ENCODE results near the gene APLN.

APLN gene

DNA sequence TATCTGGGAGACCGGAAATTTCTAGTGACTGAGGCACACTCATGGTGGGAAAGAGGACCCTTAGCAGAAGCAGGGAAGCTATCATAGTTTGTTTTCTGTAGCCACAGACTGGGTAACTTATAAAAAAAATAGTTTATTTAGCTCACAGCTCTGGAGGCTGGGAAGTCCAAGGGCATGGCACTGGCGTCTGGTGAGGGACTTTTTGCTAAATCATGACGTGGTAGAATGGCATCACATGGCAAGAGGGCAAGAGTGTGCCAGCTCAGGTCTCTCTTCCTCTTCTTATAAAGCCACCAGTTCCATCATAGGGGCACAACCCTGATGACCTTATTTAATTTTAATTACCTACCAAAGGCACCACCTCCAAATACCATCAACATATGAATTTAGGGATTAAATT is 13.3 kb downstream of the APLN start:
- no peak for DNase-seq (ENCODE audit: low read depth in 2 of 2)

DNA sequence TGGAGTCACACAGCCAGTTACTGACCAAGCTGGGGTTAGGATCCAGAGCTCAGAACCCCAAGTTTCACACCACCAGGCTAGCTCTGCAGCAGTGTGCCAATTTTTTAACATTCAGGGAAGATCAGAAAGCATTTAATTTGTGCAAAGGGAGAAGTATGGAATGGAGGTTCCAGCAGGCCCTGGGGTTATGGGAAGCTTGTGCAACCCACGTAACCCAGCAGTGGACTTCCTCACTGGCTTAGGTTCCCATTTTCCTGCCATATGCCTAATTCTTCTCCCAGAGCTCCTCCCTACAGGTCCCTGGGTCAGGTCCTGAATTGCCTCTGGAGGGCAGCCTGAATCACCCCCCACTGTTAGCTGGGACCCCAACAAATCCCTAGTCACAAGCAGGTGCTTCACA is 14.0 kb downstream of the APLN start:
- DNase-seq (ENCODE audit: low read depth in 2 of 2): no peak

DNA sequence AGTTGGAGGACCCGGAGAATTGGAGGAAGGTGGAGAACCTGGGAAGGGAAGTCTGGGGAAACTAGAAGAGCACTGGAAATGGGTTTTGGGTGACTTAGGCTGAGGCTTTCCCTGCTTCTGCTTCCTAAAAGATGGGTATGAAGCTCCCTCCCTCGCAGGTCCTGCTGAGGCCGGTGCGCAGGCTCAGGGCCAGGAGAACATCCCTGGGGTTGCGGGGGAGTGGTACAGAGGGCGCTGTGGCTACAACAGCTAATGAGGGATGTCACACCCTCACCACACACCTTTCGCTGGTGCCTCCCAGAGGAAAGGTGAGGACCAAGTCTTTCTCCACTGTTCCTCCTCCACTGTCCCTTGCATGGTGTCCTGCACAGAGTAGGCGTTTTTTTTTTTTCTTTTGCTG is 15.8 kb downstream of the APLN start:
- DNase-seq (ENCODE audit: low read depth in 2 of 2): no peak

DNA sequence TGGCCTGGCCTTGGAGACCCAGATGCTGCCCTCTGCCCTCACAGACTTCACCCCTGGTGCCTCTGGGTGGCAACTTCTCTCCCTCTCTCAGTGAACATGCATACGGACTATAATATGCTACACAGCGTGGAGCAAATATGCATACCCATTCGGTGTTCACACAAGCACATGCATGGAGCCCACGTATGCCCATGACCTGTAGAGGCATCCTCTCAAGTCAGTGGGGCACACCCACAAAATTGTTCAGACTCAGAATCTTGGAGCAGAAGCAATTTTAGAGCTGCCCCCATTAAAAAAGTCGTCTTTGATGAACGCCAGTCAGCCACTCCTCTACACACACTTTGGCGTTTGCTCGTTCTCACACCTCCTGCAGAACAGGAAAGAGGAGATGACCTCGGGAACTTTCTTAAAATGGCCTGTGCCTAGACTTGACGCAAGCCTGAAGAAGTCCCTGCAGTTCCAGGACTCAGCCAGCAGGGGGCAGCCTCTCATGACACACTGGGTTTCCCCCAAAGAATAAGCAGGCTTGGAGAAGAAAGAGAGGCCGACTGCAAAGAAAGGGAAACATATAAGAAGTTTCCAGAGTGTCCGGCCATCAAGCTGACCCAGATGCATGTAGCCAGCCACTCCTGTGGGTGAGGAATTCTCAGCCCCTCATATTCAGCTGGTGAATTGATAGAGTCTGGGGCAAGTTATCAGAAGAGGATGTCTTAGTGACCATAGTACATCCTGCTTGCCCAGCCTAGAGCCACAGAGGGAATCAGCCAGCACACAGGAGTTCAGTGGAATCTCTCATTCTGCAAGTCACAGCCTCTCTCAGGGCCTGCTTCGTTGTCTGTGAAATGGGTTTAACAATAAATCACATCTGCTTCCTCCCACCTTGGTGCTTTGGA is 17.3 kb downstream of the APLN start:
- peak; percentile 61 to 75 for DNase-seq (ENCODE audit: low read depth in 2 of 2)

DNA sequence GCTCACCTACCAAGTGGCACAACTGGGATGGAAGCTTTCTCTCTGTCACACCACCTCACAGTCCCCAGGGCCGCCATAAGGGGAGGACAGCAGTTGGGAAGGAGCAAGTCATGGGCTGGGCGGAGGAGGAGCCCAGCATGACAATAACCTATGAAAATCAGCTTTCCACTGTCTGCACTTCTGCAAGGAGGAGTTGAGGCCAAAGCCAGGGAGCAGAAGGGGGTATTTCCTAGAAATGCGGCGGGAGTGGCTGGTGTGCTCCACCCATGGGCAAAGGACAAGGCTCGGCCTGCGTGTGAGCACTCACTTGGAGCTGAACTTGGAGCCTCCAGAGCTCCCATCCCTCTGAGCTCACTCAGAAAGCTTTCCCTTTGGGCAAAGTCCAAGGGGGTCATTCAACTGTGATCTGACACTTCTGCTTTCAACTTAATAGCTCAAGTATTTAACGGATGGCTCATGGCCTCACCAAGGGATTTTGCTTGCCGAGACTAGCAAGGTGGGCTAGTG is 18.5 kb downstream of the APLN start:
- no peak for DNase-seq (ENCODE audit: low read depth in 2 of 2)

DNA sequence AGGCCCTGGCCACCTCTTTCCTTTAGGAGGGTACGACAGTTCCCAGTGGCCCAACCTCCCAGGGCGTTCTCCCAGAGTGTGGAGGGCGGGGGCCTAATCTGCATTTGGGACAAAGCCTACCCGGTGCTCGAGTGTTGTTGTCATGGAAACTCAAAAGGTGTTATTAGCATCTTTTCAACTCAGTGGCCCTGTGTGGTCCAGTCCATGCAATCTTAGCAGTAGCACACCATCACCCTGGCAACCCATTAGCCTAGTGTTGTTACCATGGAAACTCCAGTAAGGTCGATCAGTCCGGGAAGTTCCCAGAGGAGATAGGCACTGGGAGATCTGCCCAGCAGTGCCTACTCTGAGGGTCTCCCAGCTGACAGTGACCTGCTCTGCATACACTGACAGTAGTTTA is 20.2 kb downstream of the APLN start:
- DNase-seq (ENCODE audit: low read depth in 2 of 2): no peak

DNA sequence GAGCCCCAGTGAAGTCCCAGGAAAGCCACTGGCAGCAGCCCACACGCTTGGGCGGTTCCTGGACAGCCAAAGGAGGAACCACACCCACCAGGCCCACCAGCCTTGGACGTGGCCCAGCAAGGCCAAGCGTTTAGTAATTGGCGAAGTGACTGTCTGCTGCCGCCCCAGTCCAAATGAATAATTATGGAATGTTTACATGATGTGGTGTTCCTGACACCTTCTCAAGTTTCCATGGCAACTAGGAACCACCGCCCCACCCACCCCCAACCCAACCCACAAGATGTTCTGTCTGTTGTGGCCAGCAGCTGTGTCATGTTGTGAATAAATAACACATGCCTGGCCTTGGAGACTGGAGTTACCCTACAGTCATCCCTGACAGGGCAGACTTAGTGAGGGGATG is 22.3 kb downstream of the APLN start:
- no peak for DNase-seq (ENCODE audit: low read depth in 2 of 2)

DNA sequence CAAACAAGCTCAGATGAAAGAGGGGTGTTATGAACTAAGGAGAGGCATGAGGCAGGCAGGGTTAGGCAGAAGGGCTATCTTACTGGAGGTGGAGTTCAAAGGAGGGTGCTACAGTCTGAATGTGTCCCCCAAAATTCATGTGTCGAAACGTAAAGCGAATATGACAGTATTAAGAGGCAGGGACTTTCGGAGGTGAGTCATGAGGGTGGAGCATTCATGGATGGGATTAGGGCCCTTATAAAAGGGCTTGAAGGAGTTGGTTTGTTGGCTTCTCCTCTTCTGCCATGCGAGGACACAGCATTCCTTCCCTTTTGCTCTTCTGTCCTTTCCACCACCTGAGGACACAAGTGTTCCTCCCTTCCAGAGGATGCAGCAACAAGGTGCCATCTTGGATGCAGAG is 22.9 kb downstream of the APLN start:
- no peak for DNase-seq (ENCODE audit: low read depth in 2 of 2)

DNA sequence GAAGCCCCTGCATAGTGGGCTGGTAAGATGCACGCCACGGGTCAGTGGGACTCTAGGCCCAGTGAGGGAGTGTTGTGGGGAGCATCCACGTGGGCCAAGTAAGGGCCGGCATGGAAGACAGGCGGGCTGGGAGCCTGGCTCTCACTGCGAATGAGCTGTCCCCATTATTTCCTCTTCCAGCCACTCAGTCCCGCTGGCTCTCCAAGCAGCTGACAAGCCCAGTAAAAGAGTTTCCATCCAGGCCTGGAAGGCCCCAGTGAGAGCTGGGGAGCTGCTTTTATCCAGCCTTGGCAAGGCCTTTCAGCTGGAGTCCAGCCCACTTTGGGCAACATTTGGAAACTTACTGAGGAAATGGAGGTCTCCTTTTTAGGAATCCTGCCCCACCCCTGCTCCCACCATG is 24.9 kb downstream of the APLN start:
- DNase-seq (ENCODE audit: low read depth in 2 of 2): no peak

DNA sequence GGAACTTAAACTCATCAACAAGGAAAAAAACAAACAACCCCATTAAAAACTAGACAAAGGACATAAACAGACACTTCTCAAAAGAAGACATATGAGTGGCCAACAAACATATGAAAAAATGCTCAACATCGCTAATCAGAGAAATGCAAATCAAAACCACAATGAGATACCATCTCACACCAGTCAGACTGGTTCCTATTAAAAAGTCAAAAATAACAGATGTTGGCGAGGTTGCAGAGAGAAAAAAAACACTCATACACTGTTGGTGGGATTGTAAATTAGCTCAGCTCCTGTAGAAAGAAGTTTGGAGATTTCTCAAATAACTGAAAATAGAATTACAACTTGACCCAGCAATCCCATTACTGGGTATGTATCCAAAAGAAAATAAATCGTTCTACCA is 28.7 kb downstream of the APLN start:
- DNase-seq (ENCODE audit: low read depth in 2 of 2): no peak

DNA sequence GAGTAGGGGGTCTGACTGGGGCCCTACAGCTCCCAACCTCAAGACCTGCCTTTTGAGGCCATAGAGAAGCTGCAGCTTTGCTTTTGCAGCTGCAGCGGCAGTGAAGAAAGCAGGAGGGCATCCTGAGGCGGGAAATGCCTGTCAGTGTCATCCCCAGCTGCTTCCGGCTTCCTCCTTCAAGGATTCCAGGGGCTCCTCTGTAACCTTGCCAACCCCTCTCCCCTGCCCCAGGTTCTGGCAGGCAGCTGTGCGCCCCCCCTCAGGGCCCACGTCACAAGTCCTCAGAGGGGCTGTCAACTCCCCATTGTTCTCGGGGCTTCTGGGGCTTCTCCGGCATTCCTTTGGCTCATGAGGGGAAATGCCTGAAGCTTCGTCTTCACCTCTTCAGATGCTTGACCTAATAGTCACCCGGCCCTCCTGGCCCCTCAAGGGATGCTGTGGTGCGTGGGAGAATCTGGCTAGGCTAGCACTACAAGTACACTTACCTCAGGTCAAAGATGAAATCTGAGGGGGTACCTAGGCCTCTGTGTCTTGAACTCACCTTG is 31.9 kb downstream of the APLN start:
- DNase-seq (ENCODE audit: low read depth in 2 of 2): no peak

DNA sequence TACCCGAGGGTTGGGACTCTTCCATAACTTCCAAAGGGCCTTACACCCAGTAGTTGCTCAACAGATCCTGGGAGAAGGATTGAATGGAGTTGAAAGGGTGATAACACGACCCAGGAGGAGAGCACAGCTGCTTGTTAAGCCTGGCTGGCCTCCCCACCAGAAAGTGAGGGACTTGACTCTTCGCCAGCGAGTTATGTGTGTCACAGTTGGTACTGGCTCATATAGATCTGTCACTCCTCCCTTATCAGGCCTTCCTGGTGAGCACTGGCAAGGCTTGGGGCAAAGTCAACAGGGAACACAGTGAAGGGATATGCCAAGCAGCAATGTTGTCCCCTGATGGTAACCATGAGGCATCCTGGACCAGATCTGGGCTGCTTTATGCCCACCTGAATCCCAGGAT is 35.8 kb downstream of the APLN start:
- no peak for DNase-seq (ENCODE audit: low read depth in 2 of 2)

DNA sequence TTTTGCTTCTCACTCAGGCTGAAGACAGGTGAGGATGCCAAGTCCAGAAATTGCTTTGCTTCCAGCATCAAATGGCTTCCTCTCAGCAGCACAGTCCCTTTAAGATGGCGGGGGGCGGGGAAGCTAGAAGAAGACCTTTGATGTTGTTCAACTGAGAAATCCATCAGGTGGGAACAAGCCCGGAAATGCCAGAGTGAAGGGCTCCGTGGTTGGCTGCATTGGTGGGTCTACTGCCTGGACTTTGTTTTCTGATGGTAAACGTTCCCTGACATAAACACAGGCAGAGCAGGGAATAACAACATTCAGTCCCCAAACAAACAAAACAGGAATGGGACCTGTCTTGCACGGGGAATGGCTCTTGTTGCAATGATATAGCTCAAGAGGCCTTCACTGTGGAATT is 37.3 kb downstream of the APLN start:
- no peak for DNase-seq (ENCODE audit: low read depth in 2 of 2)

DNA sequence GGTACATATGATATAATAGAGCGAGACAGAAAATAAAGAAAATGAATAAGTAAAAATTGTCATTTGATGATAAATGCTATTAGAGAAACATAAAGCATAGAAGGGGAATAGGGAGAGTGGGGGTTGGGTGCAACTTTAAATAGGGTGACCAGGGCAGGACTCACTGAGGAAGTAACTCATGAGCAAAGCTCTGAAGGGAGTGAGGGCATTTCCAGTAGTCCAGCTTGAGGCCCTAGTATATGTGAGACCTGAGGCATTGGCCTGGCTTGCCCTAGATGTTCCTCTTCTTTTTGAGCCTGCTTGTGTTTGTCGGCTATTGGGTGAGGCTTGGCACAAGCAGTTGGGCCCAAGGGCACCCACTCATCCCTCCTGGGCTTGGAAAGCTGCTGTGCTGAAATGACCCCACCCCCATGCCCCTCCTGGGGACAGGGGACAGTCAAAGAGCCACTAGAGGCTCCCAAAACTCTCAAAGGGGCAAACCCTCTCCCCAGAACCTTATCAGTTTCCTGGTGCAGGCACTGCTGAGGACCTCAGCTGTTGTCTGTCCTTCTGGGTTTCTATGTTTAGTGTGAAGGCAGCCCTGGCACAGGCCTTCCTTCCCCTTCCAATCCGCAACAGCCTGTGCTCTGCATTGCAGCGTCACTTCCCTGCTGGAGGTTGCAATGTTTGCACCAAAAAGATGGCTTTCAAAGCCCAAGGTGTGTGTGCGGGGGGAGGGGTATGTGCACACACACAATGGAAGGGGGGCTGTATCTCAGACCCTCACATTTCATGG is 40.1 kb downstream of the APLN start:
- DNase-seq (ENCODE audit: low read depth in 2 of 2): no peak

DNA sequence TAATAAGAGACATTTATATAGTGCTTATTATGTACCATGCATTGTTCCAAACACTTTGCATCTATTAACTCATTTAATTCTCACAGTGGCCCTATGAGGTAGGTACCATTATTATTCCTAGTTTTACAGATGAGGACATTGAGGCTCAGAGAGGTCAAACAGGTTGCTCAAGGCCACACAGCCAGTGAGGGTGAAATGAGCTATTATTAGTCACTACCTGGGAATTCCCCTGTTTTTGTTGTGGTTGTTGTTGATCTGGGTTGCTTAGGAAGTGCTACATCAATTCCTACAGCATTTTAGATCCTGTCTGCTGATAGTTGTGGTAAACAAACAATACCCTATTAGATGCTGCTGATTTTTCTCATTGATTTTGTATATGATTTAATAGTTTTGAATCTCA is 41.2 kb downstream of the APLN start:
- no peak for DNase-seq (ENCODE audit: low read depth in 2 of 2)

DNA sequence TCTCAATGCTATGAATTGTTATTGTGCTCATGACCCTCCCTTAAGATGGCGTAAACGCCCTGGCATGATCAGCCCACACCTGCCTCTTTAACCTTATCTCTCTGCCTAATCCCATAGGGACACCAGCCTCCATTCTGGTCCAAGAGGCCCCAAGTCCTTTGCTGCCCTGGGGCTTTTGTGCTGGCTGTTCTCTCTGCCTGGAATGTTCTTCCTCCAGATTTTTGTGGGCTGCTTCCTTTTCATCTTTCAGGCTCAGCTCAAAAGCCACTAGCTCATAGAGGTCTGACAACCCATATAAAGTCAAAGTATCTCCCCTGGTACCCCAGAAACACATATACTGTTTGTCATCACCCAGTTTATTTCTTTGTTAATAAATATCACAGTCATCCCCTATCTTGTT is 42.4 kb downstream of the APLN start:
- no peak for DNase-seq (ENCODE audit: low read depth in 2 of 2)

DNA sequence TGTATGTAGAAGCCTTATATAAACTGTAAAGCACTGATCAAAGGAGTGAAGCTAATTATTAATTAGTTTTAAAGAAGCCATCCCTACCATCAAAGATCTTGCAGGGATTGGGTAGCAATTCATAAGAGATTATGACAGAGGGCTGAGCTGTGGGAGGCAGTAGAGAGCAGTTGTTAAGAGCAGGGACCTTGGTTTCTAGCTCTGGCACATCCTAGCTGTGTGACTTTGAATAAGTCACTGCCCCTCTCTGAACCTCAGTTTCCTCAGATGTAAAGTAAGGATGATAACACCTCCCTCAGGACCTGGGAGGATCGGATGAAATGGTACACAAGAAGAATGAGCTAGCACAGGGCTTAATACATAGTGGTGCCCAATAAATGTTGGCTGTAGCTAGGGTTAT is 45.4 kb downstream of the APLN start:
- DNase-seq (ENCODE audit: low read depth in 2 of 2): no peak

DNA sequence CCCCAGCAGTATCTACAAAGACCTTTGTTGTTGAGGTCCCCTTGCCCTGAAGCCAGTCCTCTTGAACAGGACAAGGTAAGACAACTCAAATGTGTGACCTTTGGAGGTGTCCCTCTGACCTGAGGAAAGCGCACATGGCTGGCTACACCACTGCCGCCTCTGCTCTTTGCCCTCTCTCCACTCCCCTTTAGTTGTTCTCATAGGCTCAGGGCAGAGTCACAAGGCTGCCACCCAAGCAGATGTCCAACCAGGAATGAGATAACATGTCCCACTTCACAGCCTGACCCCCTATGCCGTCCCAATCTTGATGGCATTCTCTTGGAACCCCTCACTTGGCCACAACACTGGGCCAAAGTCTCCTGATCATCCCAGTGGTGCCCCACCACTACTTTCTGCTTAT is 46.3 kb downstream of the APLN start:
- no peak for DNase-seq (ENCODE audit: low read depth in 2 of 2)

DNA sequence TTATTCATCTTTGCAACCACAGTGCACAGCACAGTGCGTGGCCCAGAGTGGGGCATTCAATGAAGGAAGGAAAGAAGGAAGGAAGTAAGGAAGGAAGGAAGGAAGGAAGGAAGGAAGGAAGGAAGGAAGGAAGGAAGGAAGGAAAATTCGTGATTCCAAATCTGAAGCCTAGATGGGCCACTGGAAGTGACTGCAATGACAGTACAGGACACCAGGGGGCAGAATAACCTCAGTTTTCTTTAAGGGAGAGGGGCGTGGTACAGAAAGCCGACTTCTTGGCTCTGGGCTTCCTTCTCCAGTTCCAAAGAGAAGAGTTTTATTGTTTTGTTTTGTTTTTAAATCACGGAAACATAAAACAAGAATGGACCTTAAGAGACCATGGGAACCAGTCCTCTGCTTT is 47.8 kb downstream of the APLN start:
- peak; percentile 33 to 47 for DNase-seq (ENCODE audit: low read depth in 2 of 2)

DNA sequence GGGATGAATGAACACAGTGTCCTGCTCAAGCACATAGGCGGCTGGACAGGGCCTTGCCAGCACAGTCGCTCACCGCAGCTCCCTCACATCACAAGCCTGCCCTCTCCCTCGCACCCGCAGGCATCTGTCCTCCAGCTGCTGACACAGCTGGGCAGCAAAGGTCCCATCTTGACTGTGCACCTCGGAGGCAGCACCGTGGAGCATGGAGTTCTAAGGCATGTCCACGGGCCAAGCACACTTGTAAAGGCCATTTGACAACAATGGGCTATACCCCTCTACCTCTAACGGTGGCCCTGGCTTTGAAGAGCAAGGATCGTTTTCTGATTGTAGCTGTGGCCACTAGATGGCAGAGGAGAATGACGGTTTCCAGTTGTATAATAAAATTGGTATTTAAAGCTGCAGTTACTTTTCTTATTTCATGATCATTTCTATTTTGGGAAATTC is 53.8 kb downstream of the APLN start:
- DNase-seq (ENCODE audit: low read depth in 2 of 2): no peak

DNA sequence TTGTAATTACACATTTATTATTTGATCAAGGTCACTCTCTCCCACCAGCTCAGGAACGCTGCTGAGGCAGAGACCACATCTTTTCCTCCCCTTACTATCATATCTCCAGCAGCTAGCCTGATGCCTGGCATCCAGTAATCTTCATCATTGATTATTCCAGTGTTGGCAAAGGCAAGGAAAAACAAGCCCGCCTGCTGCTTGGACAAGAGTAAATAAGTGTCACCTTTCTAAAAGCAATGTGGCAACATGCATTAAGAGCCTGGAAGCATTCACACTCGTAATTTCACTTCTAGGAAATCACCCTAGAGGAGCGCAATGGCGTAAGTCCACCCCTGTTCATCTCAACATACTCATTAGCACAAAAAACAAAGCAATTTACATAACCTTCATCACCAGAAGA is 54.8 kb downstream of the APLN start:
- DNase-seq (ENCODE audit: low read depth in 2 of 2): no peak

DNA sequence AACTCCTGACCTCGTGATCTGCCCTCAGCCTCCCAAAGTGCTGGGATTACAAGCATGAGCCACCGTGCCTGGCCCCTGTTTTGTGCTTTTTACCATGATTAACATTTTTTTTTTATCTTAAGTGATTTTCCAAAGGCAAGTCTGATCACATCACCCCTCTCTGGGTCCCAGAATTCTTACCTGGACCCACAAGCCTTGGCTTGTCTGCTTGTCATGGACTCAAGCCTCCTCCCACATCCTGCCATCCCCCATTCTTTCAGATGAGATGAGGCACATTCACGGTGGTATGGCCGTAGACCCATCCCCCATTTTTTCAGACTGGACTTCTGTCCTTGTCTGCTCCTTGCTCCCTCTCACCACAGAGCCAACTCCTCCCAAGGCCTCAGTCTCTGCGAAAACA is 55.3 kb downstream of the APLN start:
- DNase-seq (ENCODE audit: low read depth in 2 of 2): no peak

DNA sequence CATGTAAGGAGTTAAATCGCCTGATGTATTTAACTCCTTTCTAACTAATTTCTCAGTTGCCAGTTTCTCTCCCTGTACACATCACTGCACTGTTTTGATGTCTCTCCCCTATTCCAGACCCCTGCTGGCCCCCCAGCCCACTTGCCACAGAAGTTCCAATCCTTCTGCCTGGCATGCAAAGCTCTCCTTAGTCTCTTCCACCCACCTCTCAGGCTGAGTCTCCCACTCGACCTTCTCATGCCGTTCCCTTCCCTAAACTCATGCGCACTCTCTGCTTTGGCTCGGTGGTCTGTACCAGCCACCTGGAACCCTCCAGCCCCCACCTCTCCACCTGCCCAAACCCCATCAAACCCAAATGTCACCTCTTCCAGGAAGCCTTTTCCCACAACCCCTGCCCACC is 56.9 kb downstream of the APLN start:
- no peak for DNase-seq (ENCODE audit: low read depth in 2 of 2)
